HG02885 (cell line): Measurements from ENCODE around the gene CIT.

Experiments used
- ATAC-seq: cut with Tn5 transposase; IDR thresholded peaks from one replicate; pipeline ENCODE4 v1.9.1; 2021; ENCODE audit warnings: mild to moderate bottlenecking; ENCODE audit not compliant: unreplicated experiment, poor library complexity

CIT gene

GRCh38 chr12:119807380-119807779 is 69.7 kb downstream of the CIT start:
- no peak for ATAC-seq

- ATAC-seq = no peak
Observed at GRCh38 chr12:119804011-119804641, 73.0 kb downstream of the CIT start.

GRCh38 chr12:119803381-119803791 is 73.7 kb downstream of the CIT start:
- ATAC-seq = no peak

- no peak for ATAC-seq
Observed at GRCh38 chr12:119802472-119802871, 74.6 kb downstream of the CIT start.

- no peak for ATAC-seq
Observed at GRCh38 chr12:119797090-119797489, 80.0 kb downstream of the CIT start.

- ATAC-seq = no peak
Observed at GRCh38 chr12:119796292-119796691, 80.8 kb downstream of the CIT start.

GRCh38 chr12:119791453-119791852 is 85.7 kb downstream of the CIT start:
- no peak for ATAC-seq

- ATAC-seq = no peak
Observed at GRCh38 chr12:119788786-119789185, 88.3 kb downstream of the CIT start.

GRCh38 chr12:119786539-119786938 is 90.6 kb downstream of the CIT start:
- ATAC-seq = no peak

- ATAC-seq = no peak
Observed at GRCh38 chr12:119784673-119785072, 92.4 kb downstream of the CIT start.

GRCh38 chr12:119783787-119784186 is 93.3 kb downstream of the CIT start:
- ATAC-seq = no peak

- peak; percentile 63 for ATAC-seq
Observed at GRCh38 chr12:119781804-119782203, 95.3 kb downstream of the CIT start.

- no peak for ATAC-seq
Observed at GRCh38 chr12:119780786-119781434, 96.2 kb downstream of the CIT start.

- no peak for ATAC-seq
Observed at GRCh38 chr12:119775246-119775895, 101.7 kb downstream of the CIT start.

- ATAC-seq = no peak
Observed at GRCh38 chr12:119772431-119772830, 104.7 kb downstream of the CIT start.

- no peak for ATAC-seq
Observed at GRCh38 chr12:119770146-119770545, 107.0 kb downstream of the CIT start.

- no peak for ATAC-seq
Observed at GRCh38 chr12:119762619-119763018, 114.5 kb downstream of the CIT start.

- no peak for ATAC-seq
Observed at GRCh38 chr12:119758722-119759121, 118.4 kb downstream of the CIT start.

GRCh38 chr12:119758234-119758633 is 118.9 kb downstream of the CIT start:
- no peak for ATAC-seq

GRCh38 chr12:119751961-119752360 is 125.2 kb downstream of the CIT start:
- no peak for ATAC-seq

- no peak for ATAC-seq
Observed at GRCh38 chr12:119749666-119750065, 127.5 kb downstream of the CIT start.

GRCh38 chr12:119748497-119748896 is 128.6 kb downstream of the CIT start:
- no peak for ATAC-seq
